Measurements from ENCODE around the gene SNX8. TPM values are rescaled to one million over a fixed set of nuclear protein-coding genes. Genes with fewer than 3 reads are reported as not detected.
A peak's percentile ranks its signal among the peaks of the same experiment; 100 is the strongest.
"Not testable (repeated sequence)": the region's sequence is repeated elsewhere in the genome, so short reads cannot be mapped to it uniquely, and the experiment has no call there.

Gene SNX8
- total and polyA plus RNA-seq, 9 of the 15 experiments (the other 6 are each of a cell fraction or from before 2014, with no cell fraction given), result 2.7 to 51.6 (median 16.9) TPM

GRCh38 chr7:2305258-2305657, 9.0 kb downstream of the SNX8 start:
- ATAC-seq; H3K9me1 ChIP-seq (ENCODE audit: control insufficient read depth, insufficient read depth, low read length); in situ Hi-C loops (cut with MboI); H2AFZ ChIP-seq (ENCODE audit: low read depth, low read length); BruUV-seq (replicated peaks); H3K36me3 ChIP-seq (ENCODE audit: control insufficient read depth, insufficient read depth, low read length); H3K27me3 ChIP-seq (ENCODE audit: control insufficient read depth in 2 of 2, insufficient read depth in 2 of 2, low read length in 2 of 2); FAIRE-seq; H4K20me1 ChIP-seq (replicated peaks; ENCODE audit: control insufficient read depth, insufficient read depth, low read length); H3K9me3 ChIP-seq (replicated peaks; ENCODE audit: control insufficient read depth, insufficient read depth, low read depth, low read length); DNase-seq (ENCODE audit: extremely low read depth in 1 of 4, low spot score in 3 of 4); intact Hi-C loops (cut with micrococcal nuclease); CTCF ChIA-PET (ENCODE audit: low intra/inter-chr PET ratio): not testable (repeated sequence)
- POLR2A ChIA-PET, result interaction anchor here (0.5 to 1.3 kb wide), 5 partner anchors 8 to 51 kb away, joined by 3 to 6 read pairs (median 5); no protein-coding TSS in a partner anchor
- Histone ChIP-seq H3K4me1 (replicated peaks in 1 of 2; ENCODE audit: control insufficient read depth in 2 of 2, insufficient read depth in 2 of 2, low read length in 2 of 2) (peaks cover 38 to 60% of the 10 kb centered on the region in 2 experiments; a peak in 4 of 5 replicates), H3K79me2 (ENCODE audit: control insufficient read depth, insufficient read depth, low read length) (peaks cover 56% of the 10 kb centered on the region), H3K27ac (ENCODE audit: extremely low read depth, low read depth, low read length) (peak overlapping the region; percentile 84), H3K9ac (ENCODE audit: insufficient read depth in 1 of 2, low read depth in 2 of 2, low read length in 2 of 2) (peak overlapping the region; percentile 61 to 95), H3K4me2 (ENCODE audit: insufficient read depth, low read length) (peak overlapping the region; percentile 82), H3K4me3 (peak overlapping the region; percentile 24)
- 70% methylated on average over 5 of the region's 6 CpGs for WGBS (ENCODE audit: insufficient coverage, low coverage, missing lambda C conversion rate)
- TF ChIP-seq BCOR (IDR thresholded peaks at IDR 0.05) (peak; percentile 46; the same call in 1 of the 2 replicates), KDM1A (IDR thresholded peaks at IDR 0.05) (peak; percentile 65 to 73), ZNF121 (CRISPR knock-in tag; conservative IDR thresholded peaks at IDR 0.05) (peak; percentile 50)

GRCh38 chr7:2303520-2303919, 10.7 kb downstream of the SNX8 start:
- H3K9me1 ChIP-seq (ENCODE audit: control insufficient read depth, insufficient read depth, low read length); H2AFZ ChIP-seq (ENCODE audit: low read depth, low read length); H3K27me3 ChIP-seq (ENCODE audit: control insufficient read depth in 2 of 2, insufficient read depth in 2 of 2, low read length in 2 of 2); ATAC-seq; CTCF ChIA-PET (ENCODE audit: low intra/inter-chr PET ratio); BruUV-seq (replicated peaks); H3K4me2 ChIP-seq (ENCODE audit: insufficient read depth, low read length); H4K20me1 ChIP-seq (replicated peaks; ENCODE audit: control insufficient read depth, insufficient read depth, low read length); H3K4me3 ChIP-seq; POLR2A ChIA-PET; H3K9me3 ChIP-seq (replicated peaks; ENCODE audit: control insufficient read depth, insufficient read depth, low read depth, low read length); in situ Hi-C loops (cut with MboI); H3K9ac ChIP-seq (ENCODE audit: insufficient read depth in 1 of 2, low read depth in 2 of 2, low read length in 2 of 2); H3K36me3 ChIP-seq (ENCODE audit: control insufficient read depth, insufficient read depth, low read length); TF ChIP-seq ATF3 (CRISPR knock-in tag; conservative IDR thresholded peaks at IDR 0.05); MYNN (CRISPR knock-in tag; IDR thresholded peaks at IDR 0.05): not testable (repeated sequence)
- FAIRE-seq (peak; percentile 78), DNase-seq (ENCODE audit: extremely low read depth in 1 of 4, low spot score in 3 of 4) (peak in 1 of 4 experiments; percentile 67)
- H3K4me1 ChIP-seq (replicated peaks in 1 of 2; ENCODE audit: control insufficient read depth in 2 of 2, insufficient read depth in 2 of 2, low read length in 2 of 2), result peaks cover 48 to 73% of the 10 kb centered on the region in 2 experiments; a peak in 4 of 5 replicates
- 0% methylated on average over 4 of the region's 7 CpGs for WGBS (ENCODE audit: insufficient coverage, low coverage, missing lambda C conversion rate)
- intact Hi-C loops (cut with micrococcal nuclease), result loop anchor here (5.0 kb wide), 1 partner anchor 61 kb away; the partner anchor contains the start of genes MRM2 and NUDT1
- H3K79me2 ChIP-seq (ENCODE audit: control insufficient read depth, insufficient read depth, low read length), result peaks cover 65% of the 10 kb centered on the region
- peak overlapping the region; percentile 84 for H3K27ac ChIP-seq (ENCODE audit: extremely low read depth, low read depth, low read length)
- TF ChIP-seq MTA2 (IDR thresholded peaks at IDR 0.05; ENCODE audit: low read depth), result peak; percentile 70
- TF ChIP-seq L3MBTL2 (IDR thresholded peaks at IDR 0.05), result peak; percentile 73
- TF ChIP-seq ATF3 (IDR thresholded peaks at IDR 0.05), result peak; percentile 46; the same call in 1 of the 2 replicates
- TF ChIP-seq MYNN (IDR thresholded peaks at IDR 0.05), result peak; percentile 42; the same call in 1 of the 2 replicates
- 0 out of 2 replicates have a peak, but pooled peaks have one; percentile 57 for TF ChIP-seq ZBTB2 (IDR thresholded peaks at IDR 0.05)
- peak; percentile 19; the same call in 1 of the 2 replicates for TF ChIP-seq ESRRA (IDR thresholded peaks at IDR 0.05; ENCODE audit: borderline replicate concordance, low read depth)
- TF ChIP-seq HDAC1 (IDR thresholded peaks at IDR 0.05), result peak in 1 of 2 experiments; percentile 77; a peak in 1 of 4 replicates
- peak; percentile 86 for TF ChIP-seq NCOR1 (IDR thresholded peaks at IDR 0.05)
- TF ChIP-seq BRD9 (IDR thresholded peaks at IDR 0.05; ENCODE audit: low read depth, partially characterized antibody), result peak; percentile 27

Measured in K562 (cell line).